ENCODE data around the gene PDZD2.
"Not testable (repeated sequence)": the region's sequence is repeated elsewhere in the genome, so short reads cannot be mapped to it uniquely, and the experiment has no call there.

The PDZD2 gene

DNA sequence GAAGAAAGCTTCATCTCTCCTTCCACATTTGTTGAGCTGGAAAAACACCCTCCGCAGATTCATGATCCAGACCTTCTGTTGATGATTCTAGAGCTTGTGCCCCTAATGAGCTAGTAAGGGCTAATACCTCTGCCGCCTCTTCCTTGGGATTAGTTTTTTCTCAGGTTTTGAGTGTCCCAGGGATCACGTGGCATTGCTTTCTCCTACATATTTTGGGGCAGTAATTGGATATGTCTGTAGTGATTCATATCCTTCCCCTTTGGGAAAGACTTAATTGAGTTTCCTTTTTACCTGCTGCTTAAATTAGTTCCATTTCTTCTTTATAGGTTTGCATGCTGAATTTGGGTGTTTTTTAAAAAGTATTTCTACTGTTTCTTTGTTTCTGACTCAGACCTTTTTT, 391.3 kb downstream of the PDZD2 start:
- H3K9ac ChIP-seq (ENCODE audit: low read length), result no peak overlapping the region
- H3K36me3 ChIP-seq (replicated peaks; ENCODE audit: low read depth, low read length), result no peaks in the 10 kb centered on the region
- H3K27me3 ChIP-seq (ENCODE audit: low read depth, low read length), result peaks cover 11% of the 10 kb centered on the region
- no peak overlapping the region for H3K27ac ChIP-seq (ENCODE audit: low read length)
- H3K4me2 ChIP-seq (ENCODE audit: low read length), result no peak overlapping the region
- TF ChIP-seq EZH2phosphoT487 (IDR thresholded peaks at IDR 0.05; ENCODE audit: low read depth), result no peak
- TF ChIP-seq, protein P1, sequence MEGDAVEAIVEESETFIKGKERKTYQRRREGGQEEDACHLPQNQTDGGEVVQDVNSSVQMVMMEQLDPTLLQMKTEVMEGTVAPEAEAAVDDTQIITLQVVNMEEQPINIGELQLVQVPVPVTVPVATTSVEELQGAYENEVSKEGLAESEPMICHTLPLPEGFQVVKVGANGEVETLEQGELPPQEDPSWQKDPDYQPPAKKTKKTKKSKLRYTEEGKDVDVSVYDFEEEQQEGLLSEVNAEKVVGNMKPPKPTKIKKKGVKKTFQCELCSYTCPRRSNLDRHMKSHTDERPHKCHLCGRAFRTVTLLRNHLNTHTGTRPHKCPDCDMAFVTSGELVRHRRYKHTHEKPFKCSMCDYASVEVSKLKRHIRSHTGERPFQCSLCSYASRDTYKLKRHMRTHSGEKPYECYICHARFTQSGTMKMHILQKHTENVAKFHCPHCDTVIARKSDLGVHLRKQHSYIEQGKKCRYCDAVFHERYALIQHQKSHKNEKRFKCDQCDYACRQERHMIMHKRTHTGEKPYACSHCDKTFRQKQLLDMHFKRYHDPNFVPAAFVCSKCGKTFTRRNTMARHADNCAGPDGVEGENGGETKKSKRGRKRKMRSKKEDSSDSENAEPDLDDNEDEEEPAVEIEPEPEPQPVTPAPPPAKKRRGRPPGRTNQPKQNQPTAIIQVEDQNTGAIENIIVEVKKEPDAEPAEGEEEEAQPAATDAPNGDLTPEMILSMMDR (IDR thresholded peaks at IDR 0.05; ENCODE audit: low read depth, low read length), result no peak
- H3K9me3 ChIP-seq (ENCODE audit: insufficient read depth, low read length), result no peaks in the 10 kb centered on the region
- H3K4me3 ChIP-seq (ENCODE audit: low read length), result no peak overlapping the region
- H2AFZ ChIP-seq (ENCODE audit: low read depth, low read length), result no peak overlapping the region
- H3K79me2 ChIP-seq (ENCODE audit: low read length), result no peaks in the 10 kb centered on the region
- H4K20me1 ChIP-seq (ENCODE audit: insufficient read depth, low read length), result no peaks in the 10 kb centered on the region
- no peaks in the 10 kb centered on the region for H3K4me1 ChIP-seq (ENCODE audit: low read length)

DNA sequence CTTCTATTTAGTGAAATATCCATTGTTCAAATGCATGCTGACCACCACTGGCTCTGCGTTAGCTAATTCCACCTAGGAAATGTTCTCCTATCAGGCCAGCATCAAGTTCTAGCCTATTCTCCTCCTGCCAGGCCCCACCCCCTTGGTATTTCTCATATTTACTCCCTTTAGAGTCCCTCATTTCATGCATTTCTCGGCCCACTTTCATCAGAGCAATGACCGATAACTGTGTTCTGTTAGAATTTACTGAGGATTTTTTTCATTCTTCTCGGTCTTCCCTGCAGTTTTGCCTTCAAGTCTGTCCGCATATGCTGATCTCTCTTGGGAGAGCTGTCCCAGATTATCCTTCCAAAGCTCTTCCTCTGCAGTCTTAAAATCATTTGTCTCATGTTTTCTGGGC, 391.8 kb downstream of the PDZD2 start:
- Histone ChIP-seq H3K27ac (ENCODE audit: low read length) (no peak overlapping the region), H3K4me2 (ENCODE audit: low read length) (no peak overlapping the region), H3K27me3 (ENCODE audit: low read depth, low read length) (peaks cover 11% of the 10 kb centered on the region), H3K4me3 (ENCODE audit: low read length) (no peak overlapping the region), H4K20me1 (ENCODE audit: insufficient read depth, low read length) (no peaks in the 10 kb centered on the region), H3K79me2 (ENCODE audit: low read length) (no peaks in the 10 kb centered on the region), H2AFZ (ENCODE audit: low read depth, low read length) (no peak overlapping the region), H3K36me3 (replicated peaks; ENCODE audit: low read depth, low read length) (no peaks in the 10 kb centered on the region), H3K9me3 (ENCODE audit: insufficient read depth, low read length) (no peaks in the 10 kb centered on the region), H3K9ac (ENCODE audit: low read length) (no peak overlapping the region), H3K4me1 (ENCODE audit: low read length) (no peaks in the 10 kb centered on the region)
- TF ChIP-seq, protein P1 (IDR thresholded peaks at IDR 0.05; ENCODE audit: low read depth, low read length), result no peak
- no peak for TF ChIP-seq EZH2phosphoT487 (IDR thresholded peaks at IDR 0.05; ENCODE audit: low read depth)

DNA sequence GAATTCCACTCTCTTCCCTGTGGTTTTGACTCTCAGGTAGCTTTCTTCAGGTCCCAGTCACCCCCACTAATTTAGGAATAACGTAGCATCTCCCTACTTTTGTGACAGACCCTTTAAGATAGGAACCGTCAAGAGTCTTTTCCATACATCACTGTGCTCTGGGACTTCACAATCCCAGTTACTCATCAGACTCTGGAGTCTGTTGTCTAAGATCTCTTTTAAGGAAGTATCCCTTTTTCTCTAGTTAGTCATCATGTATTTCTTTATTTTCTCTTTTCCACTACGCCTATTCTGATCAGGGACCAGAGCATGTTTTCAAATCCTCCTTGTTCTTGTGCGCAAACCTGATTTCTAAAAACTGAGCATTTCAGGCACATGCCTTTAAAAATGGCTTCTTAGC, 392.2 kb downstream of the PDZD2 start:
- TF ChIP-seq, protein P1 (IDR thresholded peaks at IDR 0.05; ENCODE audit: low read depth, low read length), result no peak
- no peak for TF ChIP-seq EZH2phosphoT487 (IDR thresholded peaks at IDR 0.05; ENCODE audit: low read depth)
- Histone ChIP-seq H2AFZ (ENCODE audit: low read depth, low read length) (no peak overlapping the region), H3K27me3 (ENCODE audit: low read depth, low read length) (peaks cover 11% of the 10 kb centered on the region)

DNA sequence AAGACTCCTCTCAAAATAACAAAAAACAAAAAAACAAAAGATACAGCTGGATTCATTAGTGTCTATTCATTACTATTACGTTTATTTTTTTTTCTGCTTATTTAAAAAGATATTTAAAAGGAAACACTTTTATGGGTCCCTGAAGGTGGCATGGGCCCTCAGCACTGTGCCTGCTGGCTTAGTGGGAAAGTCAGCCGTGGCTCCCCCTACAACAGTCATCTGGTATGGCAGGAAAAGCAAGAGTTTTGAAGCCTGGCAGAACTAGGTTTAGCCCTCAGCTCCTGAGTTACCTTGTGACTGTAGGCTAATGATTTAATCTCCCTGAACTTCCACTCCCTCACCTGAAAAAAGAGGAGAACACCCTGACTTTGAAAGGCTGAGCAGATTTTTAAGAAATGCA, 399.6 kb downstream of the PDZD2 start:
- Histone ChIP-seq H4K20me1 (ENCODE audit: insufficient read depth, low read length) (no peaks in the 10 kb centered on the region), H3K4me3 (ENCODE audit: low read length) (no peak overlapping the region)

More for the DNA sequence above, 392.2 kb downstream of the PDZD2 start:
- Histone ChIP-seq H3K27ac (ENCODE audit: low read length) (no peak overlapping the region), H3K9ac (ENCODE audit: low read length) (no peak overlapping the region), H3K9me3 (ENCODE audit: insufficient read depth, low read length) (no peaks in the 10 kb centered on the region), H3K36me3 (replicated peaks; ENCODE audit: low read depth, low read length) (no peaks in the 10 kb centered on the region), H3K4me1 (ENCODE audit: low read length) (no peaks in the 10 kb centered on the region), H3K4me2 (ENCODE audit: low read length) (no peak overlapping the region), H4K20me1 (ENCODE audit: insufficient read depth, low read length) (no peaks in the 10 kb centered on the region), H3K4me3 (ENCODE audit: low read length) (no peak overlapping the region), H3K79me2 (ENCODE audit: low read length) (no peaks in the 10 kb centered on the region)

DNA sequence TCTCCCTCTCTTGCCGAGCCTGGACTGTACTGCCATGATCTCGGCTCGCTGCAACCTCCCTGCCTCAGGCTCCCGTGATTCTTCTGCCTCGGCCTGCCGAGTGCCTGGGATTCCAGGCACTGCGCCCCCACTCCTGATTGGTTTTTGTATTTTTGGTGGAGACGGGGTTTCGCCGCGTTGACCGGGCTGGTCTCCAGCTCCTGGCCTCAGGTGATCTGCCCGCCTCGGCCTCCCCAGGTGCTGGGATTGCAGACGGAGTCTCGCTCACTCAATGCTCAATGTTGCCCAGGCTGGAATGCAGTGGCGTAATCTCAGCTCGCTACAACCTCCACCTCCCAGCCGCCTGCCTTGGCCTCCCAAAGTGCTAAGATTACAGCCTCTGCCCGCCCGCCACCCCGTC, 400.2 kb downstream of the PDZD2 start:
- H3K27me3 ChIP-seq (ENCODE audit: low read depth, low read length); H2AFZ ChIP-seq (ENCODE audit: low read depth, low read length); H3K4me2 ChIP-seq (ENCODE audit: low read length); H3K4me3 ChIP-seq (ENCODE audit: low read length); H3K9me3 ChIP-seq (ENCODE audit: insufficient read depth, low read length); H3K79me2 ChIP-seq (ENCODE audit: low read length); H3K4me1 ChIP-seq (ENCODE audit: low read length); H3K9ac ChIP-seq (ENCODE audit: low read length); H3K36me3 ChIP-seq (replicated peaks; ENCODE audit: low read depth, low read length); H4K20me1 ChIP-seq (ENCODE audit: insufficient read depth, low read length); H3K27ac ChIP-seq (ENCODE audit: low read length): not testable (repeated sequence)

More for the DNA sequence above, 399.6 kb downstream of the PDZD2 start:
- Histone ChIP-seq H3K4me1 (ENCODE audit: low read length) (no peaks in the 10 kb centered on the region), H3K79me2 (ENCODE audit: low read length) (no peaks in the 10 kb centered on the region), H3K27me3 (ENCODE audit: low read depth, low read length) (no peaks in the 10 kb centered on the region), H3K4me2 (ENCODE audit: low read length) (no peak overlapping the region), H2AFZ (ENCODE audit: low read depth, low read length) (no peak overlapping the region), H3K36me3 (replicated peaks; ENCODE audit: low read depth, low read length) (no peaks in the 10 kb centered on the region), H3K9me3 (ENCODE audit: insufficient read depth, low read length) (no peaks in the 10 kb centered on the region), H3K27ac (ENCODE audit: low read length) (no peak overlapping the region), H3K9ac (ENCODE audit: low read length) (no peak overlapping the region)
- no peak for TF ChIP-seq EZH2phosphoT487 (IDR thresholded peaks at IDR 0.05; ENCODE audit: low read depth)
- TF ChIP-seq, protein P1 (IDR thresholded peaks at IDR 0.05; ENCODE audit: low read depth, low read length), result no peak

DNA sequence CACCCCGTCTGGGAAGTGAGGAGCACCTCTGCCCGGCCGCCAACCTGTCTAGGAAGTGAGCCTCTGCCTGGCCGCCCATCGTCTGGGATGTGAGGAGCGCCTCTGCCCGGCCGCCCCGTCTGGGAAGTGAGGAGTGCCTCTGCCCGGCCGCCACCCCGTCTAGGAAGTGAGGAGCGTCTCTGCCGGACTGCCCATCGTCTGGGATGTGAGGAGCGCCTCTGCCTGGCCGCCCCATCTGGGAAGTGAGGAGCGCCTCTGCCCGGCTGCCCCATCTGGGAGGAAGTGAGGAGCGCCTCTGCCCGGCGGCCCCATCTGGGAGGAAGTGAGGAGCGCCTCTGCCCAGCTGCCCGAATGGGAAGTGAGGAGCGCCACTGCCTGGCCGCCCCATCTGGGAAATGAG, 400.7 kb downstream of the PDZD2 start:
- H4K20me1 ChIP-seq (ENCODE audit: insufficient read depth, low read length); H3K9ac ChIP-seq (ENCODE audit: low read length); H2AFZ ChIP-seq (ENCODE audit: low read depth, low read length); H3K36me3 ChIP-seq (replicated peaks; ENCODE audit: low read depth, low read length); H3K27me3 ChIP-seq (ENCODE audit: low read depth, low read length); H3K4me2 ChIP-seq (ENCODE audit: low read length); H3K27ac ChIP-seq (ENCODE audit: low read length); H3K79me2 ChIP-seq (ENCODE audit: low read length); H3K4me1 ChIP-seq (ENCODE audit: low read length); H3K4me3 ChIP-seq (ENCODE audit: low read length); H3K9me3 ChIP-seq (ENCODE audit: insufficient read depth, low read length): not testable (repeated sequence)

Data from OCI-LY3 (cell line).